ENCODE data around the gene LCT.
A peak's percentile ranks its signal among the peaks of the same experiment; 100 is the strongest.
"Not testable (repeated sequence)": the region's sequence is repeated elsewhere in the genome, so short reads cannot be mapped to it uniquely, and the experiment has no call there.

The LCT gene

GRCh38 chr2:135797497-135798274 lies 39.3 kb downstream of the LCT start:
- peak; percentile 75 for DNase-seq (ENCODE audit: low spot score)

- no peak for DNase-seq (ENCODE audit: low spot score)
Observed at GRCh38 chr2:135796606-135797005, 40.4 kb downstream of the LCT start.

GRCh38 chr2:135795641-135796040 lies 41.3 kb downstream of the LCT start:
- DNase-seq (ENCODE audit: low spot score): not testable (repeated sequence)

- DNase-seq (ENCODE audit: low spot score): no peak
Observed at GRCh38 chr2:135792401-135793150, 44.4 kb downstream of the LCT start.

- no peak for DNase-seq (ENCODE audit: low spot score)
Observed at GRCh38 chr2:135791418-135792190, 45.4 kb downstream of the LCT start.

- no peak for DNase-seq (ENCODE audit: low spot score)
Observed at GRCh38 chr2:135790423-135790822, 46.6 kb downstream of the LCT start.

GRCh38 chr2:135786823-135787222 lies 50.2 kb downstream of the LCT start:
- no peak for DNase-seq (ENCODE audit: low spot score)

GRCh38 chr2:135785032-135785431 lies 52.0 kb downstream of the LCT start:
- DNase-seq (ENCODE audit: low spot score): no peak

- DNase-seq (ENCODE audit: low spot score): no peak
Observed at GRCh38 chr2:135783439-135783838, 53.5 kb downstream of the LCT start.

- no peak for DNase-seq (ENCODE audit: low spot score)
Observed at GRCh38 chr2:135782231-135782630, 54.8 kb downstream of the LCT start.

GRCh38 chr2:135776367-135776766 lies 60.6 kb downstream of the LCT start:
- DNase-seq (ENCODE audit: low spot score): no peak

- DNase-seq (ENCODE audit: low spot score): no peak
Observed at GRCh38 chr2:135775420-135775819, 61.6 kb downstream of the LCT start.

- no peak for DNase-seq (ENCODE audit: low spot score)
Observed at GRCh38 chr2:135773917-135774316, 63.1 kb downstream of the LCT start.

- no peak for DNase-seq (ENCODE audit: low spot score)
Observed at GRCh38 chr2:135773319-135773718, 63.7 kb downstream of the LCT start.

GRCh38 chr2:135768863-135769262 lies 68.1 kb downstream of the LCT start:
- DNase-seq (ENCODE audit: low spot score): no peak

GRCh38 chr2:135762530-135762929 lies 74.5 kb downstream of the LCT start:
- no peak for DNase-seq (ENCODE audit: low spot score)

GRCh38 chr2:135762022-135762421 lies 75.0 kb downstream of the LCT start:
- no peak for DNase-seq (ENCODE audit: low spot score)

GRCh38 chr2:135756692-135757091 lies 80.3 kb downstream of the LCT start:
- no peak for DNase-seq (ENCODE audit: low spot score)

GRCh38 chr2:135755573-135755972 lies 81.4 kb downstream of the LCT start:
- no peak for DNase-seq (ENCODE audit: low spot score)

GRCh38 chr2:135745545-135745944 lies 91.4 kb downstream of the LCT start:
- no peak for DNase-seq (ENCODE audit: low spot score)

- DNase-seq (ENCODE audit: low spot score): peak; percentile 22
Observed at GRCh38 chr2:135744760-135745314, 92.1 kb downstream of the LCT start.

- no peak for DNase-seq (ENCODE audit: low spot score)
Observed at GRCh38 chr2:135743860-135744259, 93.1 kb downstream of the LCT start.
